Measurements from ENCODE around the gene TM4SF18. TPM values are rescaled to one million over a fixed set of nuclear protein-coding genes. Genes with fewer than 3 reads are reported as not detected.

TM4SF18 gene
- total RNA-seq, 2 experiments from 2014 or later: not detected

DNA sequence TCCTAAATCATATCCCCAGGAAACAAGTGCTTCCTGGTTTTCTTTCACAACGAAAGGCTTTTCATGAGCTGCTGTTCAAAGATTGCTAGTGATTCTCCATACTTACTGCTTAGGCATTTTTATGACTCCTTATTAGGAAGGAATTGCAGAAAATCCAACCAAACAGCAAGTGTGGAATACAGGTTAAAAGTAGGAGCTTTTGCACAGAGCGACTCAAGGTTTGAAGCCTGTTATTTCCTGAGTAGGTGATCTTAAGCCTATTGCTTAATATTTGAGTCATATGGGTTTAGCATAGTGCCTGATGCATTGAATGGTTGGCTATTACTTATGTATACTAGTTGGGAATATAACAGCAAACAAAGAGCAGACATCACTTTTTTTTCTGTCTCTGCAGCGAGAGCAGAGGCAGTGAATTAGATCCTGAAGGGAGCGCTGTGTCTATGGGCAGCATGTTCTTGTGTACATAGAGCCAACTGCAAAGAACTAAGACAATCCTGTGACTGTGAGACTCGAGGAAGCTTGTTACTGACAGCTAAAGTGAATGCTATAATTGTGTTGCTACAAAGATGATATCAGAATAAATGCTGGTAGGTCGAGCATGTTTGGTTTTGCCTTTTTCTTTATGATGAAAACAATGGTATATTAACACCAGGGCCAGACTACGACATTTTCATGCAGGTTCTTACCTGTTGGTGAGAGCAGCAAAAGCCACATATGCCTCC is 37.7 kb upstream of the TM4SF18 start:
- intact Hi-C loops (cut with micrococcal nuclease; ENCODE audit: unreplicated experiment): no loop called here
- no peaks in the 10 kb centered on the region for H3K36me3 ChIP-seq (ENCODE audit: insufficient read depth, low read length)
- BruUV-seq (replicated peaks): no TSS peak
- no peak overlapping the region for H2AFZ ChIP-seq (ENCODE audit: low read length)
- no peak overlapping the region for H3K27ac ChIP-seq (ENCODE audit: low read depth, low read length, poor library complexity, severe bottlenecking)
- POLR2A ChIA-PET: interaction anchor here (0.6 to 0.9 kb wide), 2 partner anchors 39 to 290 kb away, joined by 3 read pairs; no protein-coding TSS in a partner anchor
- no peaks in the 10 kb centered on the region for H3K9me3 ChIP-seq (ENCODE audit: low read length)
- H3K4me2 ChIP-seq (ENCODE audit: low read length): no peak overlapping the region
- H3K4me3 ChIP-seq (ENCODE audit: low read depth, low read length, poor library complexity, severe bottlenecking): no peak overlapping the region
- CTCF ChIA-PET (ENCODE audit: unreplicated experiment): no interaction called here
- H3K79me2 ChIP-seq (ENCODE audit: insufficient read depth, low read depth, low read length): no peaks in the 10 kb centered on the region
- H3K9me2 ChIP-seq (ENCODE audit: insufficient read depth, low read length): no peaks in the 10 kb centered on the region
- no peaks in the 10 kb centered on the region for H3K4me1 ChIP-seq (ENCODE audit: insufficient read depth, low read length, poor library complexity, severe bottlenecking)
- no peak for DNase-seq (ENCODE audit: low spot score)
- TF ChIP-seq EZH2phosphoT487 (IDR thresholded peaks at IDR 0.05; ENCODE audit: borderline replicate concordance, low read depth, low read length) (no peak), CTCF (conservative IDR thresholded peaks at IDR 0.05; ENCODE audit: low read length) (no peak)
- H4K20me1 ChIP-seq (ENCODE audit: insufficient read depth, low read length): no peaks in the 10 kb centered on the region

DNA sequence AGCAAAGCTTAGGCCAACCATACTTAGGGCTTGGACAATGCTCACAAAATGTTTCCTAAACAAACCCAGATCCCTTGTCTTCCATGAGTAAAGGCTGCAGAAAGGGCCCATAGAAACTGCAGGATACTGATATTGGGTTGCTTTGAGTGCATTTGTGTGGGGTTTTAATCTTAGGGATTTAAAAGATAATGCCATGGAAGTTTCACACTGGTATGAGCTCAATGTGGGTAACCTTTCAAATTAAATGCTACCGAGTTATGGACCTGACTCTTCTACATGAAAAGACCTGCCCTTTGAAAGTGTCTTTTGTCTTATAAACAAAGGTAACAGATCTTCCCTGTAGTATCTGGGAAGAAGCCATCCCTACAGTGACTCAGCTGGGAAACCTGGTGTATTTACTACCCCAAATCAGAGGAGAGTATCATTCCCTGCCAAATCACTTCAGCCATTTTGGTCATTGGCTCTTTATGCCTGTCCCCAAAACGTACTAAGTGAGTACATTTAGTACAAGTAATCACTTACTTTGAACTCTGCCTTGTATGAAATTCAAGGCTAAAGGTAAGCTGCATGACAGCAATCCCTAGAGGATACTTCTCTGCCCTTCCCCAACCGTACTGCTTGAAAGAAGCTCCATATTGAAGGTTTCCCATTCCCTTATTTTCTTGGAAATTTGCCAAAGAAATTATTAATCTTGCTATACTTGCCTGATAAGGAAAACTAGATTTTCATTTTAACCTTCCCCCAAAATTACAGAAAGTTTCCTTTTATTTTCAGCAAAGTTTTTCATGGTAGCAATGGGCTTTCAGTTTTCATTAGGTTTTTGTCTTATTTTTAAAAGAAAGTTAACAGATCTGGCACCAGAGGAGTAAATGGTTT is 36.8 kb upstream of the TM4SF18 start:
- Histone ChIP-seq H4K20me1 (ENCODE audit: insufficient read depth, low read length) (no peaks in the 10 kb centered on the region), H3K4me3 (ENCODE audit: low read depth, low read length, poor library complexity, severe bottlenecking) (no peak overlapping the region), H3K27ac (ENCODE audit: low read depth, low read length, poor library complexity, severe bottlenecking) (no peak overlapping the region), H3K4me2 (ENCODE audit: low read length) (no peak overlapping the region), H3K4me1 (ENCODE audit: insufficient read depth, low read length, poor library complexity, severe bottlenecking) (no peaks in the 10 kb centered on the region), H3K9me2 (ENCODE audit: insufficient read depth, low read length) (no peaks in the 10 kb centered on the region), H2AFZ (ENCODE audit: low read length) (no peak overlapping the region), H3K36me3 (ENCODE audit: insufficient read depth, low read length) (no peaks in the 10 kb centered on the region), H3K9me3 (ENCODE audit: low read length) (no peaks in the 10 kb centered on the region), H3K79me2 (ENCODE audit: insufficient read depth, low read depth, low read length) (no peaks in the 10 kb centered on the region)
- POLR2A ChIA-PET: interaction anchor here (0.6 to 0.9 kb wide), 2 partner anchors 38 to 291 kb away, joined by 3 read pairs; no protein-coding TSS in a partner anchor
- no peak for DNase-seq (ENCODE audit: low spot score)
- intact Hi-C loops (cut with micrococcal nuclease; ENCODE audit: unreplicated experiment): no loop called here
- CTCF ChIA-PET (ENCODE audit: unreplicated experiment): no interaction called here
- no TSS peak for BruUV-seq (replicated peaks)
- no peak for TF ChIP-seq EZH2phosphoT487 (IDR thresholded peaks at IDR 0.05; ENCODE audit: borderline replicate concordance, low read depth, low read length)
- TF ChIP-seq CTCF (conservative IDR thresholded peaks at IDR 0.05; ENCODE audit: low read length): no peak
